Measurements from ENCODE around the gene EPHA4.

Gene EPHA4

GRCh38 chr2:221571025-221571550 is 1.0 kb downstream of the EPHA4 start:
- peak; percentile 40 for DNase-seq

- DNase-seq = peak; percentile 27
Observed at GRCh38 chr2:221570321-221570935, 1.7 kb downstream of the EPHA4 start.

- DNase-seq = no peak
Observed at GRCh38 chr2:221569871-221570270, 2.2 kb downstream of the EPHA4 start.

GRCh38 chr2:221569425-221569845 is 2.7 kb downstream of the EPHA4 start:
- DNase-seq = no peak

GRCh38 chr2:221568299-221568698 is 3.8 kb downstream of the EPHA4 start:
- no peak for DNase-seq

- DNase-seq = no peak
Observed at GRCh38 chr2:221567809-221568208, 4.3 kb downstream of the EPHA4 start.

GRCh38 chr2:221567231-221567760 is 4.8 kb downstream of the EPHA4 start:
- no peak for DNase-seq

- DNase-seq = no peak
Observed at GRCh38 chr2:221563270-221563985, 8.7 kb downstream of the EPHA4 start.

GRCh38 chr2:221562226-221562625 is 9.9 kb downstream of the EPHA4 start:
- DNase-seq = no peak

- DNase-seq = no peak
Observed at GRCh38 chr2:221561770-221562169, 10.3 kb downstream of the EPHA4 start.

GRCh38 chr2:221559991-221560390 is 12.1 kb downstream of the EPHA4 start:
- DNase-seq = no peak

- no peak for DNase-seq
Observed at GRCh38 chr2:221558107-221558506, 14.0 kb downstream of the EPHA4 start.

- DNase-seq = no peak
Observed at GRCh38 chr2:221555494-221555846, 16.6 kb downstream of the EPHA4 start.

GRCh38 chr2:221554769-221555493 is 17.2 kb downstream of the EPHA4 start:
- DNase-seq = no peak

GRCh38 chr2:221553333-221553732 is 18.8 kb downstream of the EPHA4 start:
- DNase-seq = no peak

GRCh38 chr2:221552291-221552690 is 19.8 kb downstream of the EPHA4 start:
- no peak for DNase-seq

- no peak for DNase-seq
Observed at GRCh38 chr2:221551864-221552263, 20.2 kb downstream of the EPHA4 start.

GRCh38 chr2:221549143-221549542 is 23.0 kb downstream of the EPHA4 start:
- no peak for DNase-seq

GRCh38 chr2:221546505-221547225 is 25.4 kb downstream of the EPHA4 start:
- no peak for DNase-seq

- no peak for DNase-seq
Observed at GRCh38 chr2:221541131-221541735, 30.9 kb downstream of the EPHA4 start.

- DNase-seq = no peak
Observed at GRCh38 chr2:221539246-221539645, 32.9 kb downstream of the EPHA4 start.

GRCh38 chr2:221535824-221536223 is 36.3 kb downstream of the EPHA4 start:
- DNase-seq = no peak
